ENCODE data around the gene CABLES2. TPM values are rescaled to one million over a fixed set of nuclear protein-coding genes. Genes with fewer than 3 reads are reported as not detected.

The CABLES2 gene
- total and polyA plus RNA-seq, 9 of the 15 experiments (the other 6 are each of a cell fraction or from before 2014, with no cell fraction given): 0.46 to 4.2 (median 1.6) TPM

DNA sequence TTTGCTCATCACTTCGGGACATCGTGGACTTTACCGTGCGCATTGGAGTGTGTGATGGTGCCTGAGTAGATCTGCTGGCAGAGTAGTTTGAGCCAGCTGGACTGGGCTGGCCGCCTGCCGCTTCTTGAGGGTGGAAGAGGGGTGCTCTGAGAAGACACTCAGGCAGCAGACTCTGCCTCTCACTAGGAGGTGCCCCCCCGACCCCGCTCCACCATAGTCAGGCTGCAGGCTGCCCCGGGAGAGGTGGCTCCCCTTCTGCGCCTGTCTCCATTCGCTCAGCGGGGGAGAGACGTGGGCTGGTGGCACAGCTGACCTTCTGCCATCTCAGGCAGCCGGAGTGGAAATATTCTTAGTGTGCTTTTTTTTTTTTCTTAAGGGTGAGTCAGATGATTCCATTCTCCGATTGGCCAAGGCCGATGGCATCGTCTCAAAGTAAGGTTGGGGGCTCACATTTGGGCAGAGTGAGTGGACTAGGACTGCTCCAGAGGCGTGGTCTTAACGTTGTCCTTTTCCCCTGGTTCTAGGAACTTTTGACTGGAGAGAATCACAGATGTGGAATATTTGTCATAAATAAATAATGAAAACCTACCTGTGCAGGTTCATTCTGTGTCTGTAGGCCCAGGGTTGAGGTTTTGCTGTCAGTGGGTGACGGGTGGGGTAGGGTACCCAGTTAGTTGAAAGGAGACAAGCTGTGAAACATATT lies 19.0 kb downstream of the CABLES2 start:
- Histone ChIP-seq H2AFZ (ENCODE audit: low read depth, low read length) (no peak overlapping the region), H3K9me1 (ENCODE audit: control insufficient read depth, insufficient read depth, low read length) (peaks cover 10% of the 10 kb centered on the region), H3K4me2 (ENCODE audit: insufficient read depth, low read length) (peak overlapping the region; percentile 100), H3K27ac (ENCODE audit: extremely low read depth, low read depth, low read length) (peak overlapping the region; percentile 95), H3K9me3 (replicated peaks; ENCODE audit: control insufficient read depth, insufficient read depth, low read depth, low read length) (no peaks in the 10 kb centered on the region), H3K4me1 (replicated peaks in 1 of 2; ENCODE audit: control insufficient read depth in 2 of 2, insufficient read depth in 2 of 2, low read length in 2 of 2) (peaks cover 11 to 44% of the 10 kb centered on the region in 2 experiments; a peak in 4 of 5 replicates), H3K27me3 (ENCODE audit: control insufficient read depth in 2 of 2, insufficient read depth in 2 of 2, low read length in 2 of 2) (no peaks in the 10 kb centered on the region), H3K36me3 (ENCODE audit: control insufficient read depth, insufficient read depth, low read length) (peaks cover 51% of the 10 kb centered on the region), H3K4me3 (peak overlapping the region; percentile 100), H3K79me2 (ENCODE audit: control insufficient read depth, insufficient read depth, low read length) (peaks cover 59% of the 10 kb centered on the region), H3K9ac (ENCODE audit: insufficient read depth in 1 of 2, low read depth in 2 of 2, low read length in 2 of 2) (peak overlapping the region; percentile 99), H4K20me1 (replicated peaks; ENCODE audit: control insufficient read depth, insufficient read depth, low read length) (peaks cover 9% of the 10 kb centered on the region)
- intact Hi-C loops (cut with micrococcal nuclease) (loop anchor here (10.0 kb wide), 1 partner anchor 243 kb away; the partner anchor contains the start of genes PSMA7 and SS18L1), in situ Hi-C loops (cut with MboI) (no loop called here)
- TF ChIP-seq, protein P1, sequence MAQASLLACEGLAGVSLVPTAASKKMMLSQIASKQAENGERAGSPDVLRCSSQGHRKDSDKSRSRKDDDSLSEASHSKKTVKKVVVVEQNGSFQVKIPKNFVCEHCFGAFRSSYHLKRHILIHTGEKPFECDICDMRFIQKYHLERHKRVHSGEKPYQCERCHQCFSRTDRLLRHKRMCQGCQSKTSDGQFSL (CRISPR knock-in tag; IDR thresholded peaks at IDR 0.05): peak; percentile 70; the same call in 1 of the 2 replicates
- TF ChIP-seq, protein P1 (tag; IDR thresholded peaks at IDR 0.05): no peak
- TF ChIP-seq RBFOX2 (IDR thresholded peaks at IDR 0.05; ENCODE audit: low read depth, low read length) (peak; percentile 11), ZNF282 (CRISPR knock-in tag; IDR thresholded peaks at IDR 0.05) (0 out of 2 replicates have a peak, but pooled peaks have one; percentile 32), CREB1 (IDR thresholded peaks at IDR 0.05) (no peak), CREB1 (CRISPR knock-in tag; IDR thresholded peaks at IDR 0.05) (no peak), ADNP (tag; IDR thresholded peaks at IDR 0.05) (no peak), POLR2G (IDR thresholded peaks at IDR 0.05; ENCODE audit: low read depth, low read length) (peak; percentile 53), ZNF384 (IDR thresholded peaks at IDR 0.05; ENCODE audit: low read depth, low read length) (peak; percentile 41; the same call in 1 of the 2 replicates)
- TF ChIP-seq, protein P2, sequence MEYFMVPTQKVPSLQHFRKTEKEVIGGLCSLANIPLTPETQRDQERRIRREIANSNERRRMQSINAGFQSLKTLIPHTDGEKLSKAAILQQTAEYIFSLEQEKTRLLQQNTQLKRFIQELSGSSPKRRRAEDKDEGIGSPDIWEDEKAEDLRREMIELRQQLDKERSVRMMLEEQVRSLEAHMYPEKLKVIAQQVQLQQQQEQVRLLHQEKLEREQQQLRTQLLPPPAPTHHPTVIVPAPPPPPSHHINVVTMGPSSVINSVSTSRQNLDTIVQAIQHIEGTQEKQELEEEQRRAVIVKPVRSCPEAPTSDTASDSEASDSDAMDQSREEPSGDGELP (CRISPR knock-in tag; IDR thresholded peaks at IDR 0.05; ENCODE audit: borderline replicate concordance): peak; percentile 55; the same call in 1 of the 2 replicates
- DNase-seq (ENCODE audit: extremely low read depth in 1 of 4, low spot score in 3 of 4) (peak in 1 of 4 experiments; percentile 28), ATAC-seq (no peak), FAIRE-seq (no peak)
- WGBS (ENCODE audit: insufficient coverage, low coverage, missing lambda C conversion rate): 17% methylated on average over 17 of the region's 20 CpGs
- ChIA-PET POLR2A (interaction anchor here (0.6 to 5.1 kb wide), 4 partner anchors 13 to 376 kb away, joined by 3 to 28 read pairs (median 8); partner anchors contain the start of gene LAMA5), CTCF (ENCODE audit: low intra/inter-chr PET ratio) (no interaction called here)
- no TSS peak for BruUV-seq (replicated peaks)

All from K562 (cell line).